ENCODE data around the gene LILRB3.

DNA sequence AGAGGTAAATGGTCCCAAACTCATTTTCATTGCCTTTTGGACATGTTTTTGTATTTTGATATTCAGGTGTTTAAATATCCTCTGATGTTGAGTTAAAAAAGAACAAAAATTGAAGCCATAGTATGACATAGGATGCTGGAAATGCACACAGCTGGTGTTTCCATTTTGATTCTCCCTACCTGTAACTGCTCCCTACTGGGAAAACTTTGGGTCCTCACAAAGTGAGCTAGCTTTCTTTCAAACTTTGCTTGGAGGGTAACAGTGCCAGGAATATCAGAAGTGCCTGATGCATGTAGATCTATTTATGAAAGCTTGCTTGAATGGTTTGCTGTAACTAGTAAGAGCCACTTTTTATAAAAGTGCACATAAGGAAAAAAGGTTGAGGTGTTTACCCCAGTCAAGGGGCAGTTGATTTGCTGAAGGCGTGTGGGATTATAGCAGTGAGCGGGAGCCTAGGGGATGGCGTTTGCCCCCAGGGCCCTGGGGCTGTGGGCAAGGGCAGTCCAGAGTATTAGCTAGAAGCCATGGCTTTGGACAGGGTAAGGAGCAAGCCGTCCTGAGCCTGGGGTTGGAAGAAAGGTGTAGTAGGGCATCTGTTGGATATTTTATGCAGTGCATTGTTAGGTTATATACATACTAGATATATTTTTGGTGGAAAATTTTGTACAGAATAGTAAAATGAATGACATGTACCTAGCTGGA is 17.9 kb downstream of the LILRB3 start:
- TF ChIP-seq, protein P1, sequence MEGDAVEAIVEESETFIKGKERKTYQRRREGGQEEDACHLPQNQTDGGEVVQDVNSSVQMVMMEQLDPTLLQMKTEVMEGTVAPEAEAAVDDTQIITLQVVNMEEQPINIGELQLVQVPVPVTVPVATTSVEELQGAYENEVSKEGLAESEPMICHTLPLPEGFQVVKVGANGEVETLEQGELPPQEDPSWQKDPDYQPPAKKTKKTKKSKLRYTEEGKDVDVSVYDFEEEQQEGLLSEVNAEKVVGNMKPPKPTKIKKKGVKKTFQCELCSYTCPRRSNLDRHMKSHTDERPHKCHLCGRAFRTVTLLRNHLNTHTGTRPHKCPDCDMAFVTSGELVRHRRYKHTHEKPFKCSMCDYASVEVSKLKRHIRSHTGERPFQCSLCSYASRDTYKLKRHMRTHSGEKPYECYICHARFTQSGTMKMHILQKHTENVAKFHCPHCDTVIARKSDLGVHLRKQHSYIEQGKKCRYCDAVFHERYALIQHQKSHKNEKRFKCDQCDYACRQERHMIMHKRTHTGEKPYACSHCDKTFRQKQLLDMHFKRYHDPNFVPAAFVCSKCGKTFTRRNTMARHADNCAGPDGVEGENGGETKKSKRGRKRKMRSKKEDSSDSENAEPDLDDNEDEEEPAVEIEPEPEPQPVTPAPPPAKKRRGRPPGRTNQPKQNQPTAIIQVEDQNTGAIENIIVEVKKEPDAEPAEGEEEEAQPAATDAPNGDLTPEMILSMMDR (IDR thresholded peaks at IDR 0.05): no peak
- no peak for TF ChIP-seq POLR2A (IDR thresholded peaks at IDR 0.05)

All from uterus (tissue), 2 donors.